ENCODE data around the gene UNC5B. TPM values are rescaled to one million over a fixed set of nuclear protein-coding genes. Genes with fewer than 3 reads are reported as not detected.

The UNC5B gene
- polyA plus RNA-seq, 3 donors: 0.04 to 0.72 TPM; not detected in 1

- peaks cover 0 to 2% of the 10 kb centered on the region in 2 donors for H3K4me1 ChIP-seq (ENCODE audit: control insufficient read depth in 1 of 2, insufficient read depth in 2 of 2, low read length in 2 of 2)
- intact Hi-C loops (cut with micrococcal nuclease): loop anchor here in 1 of 2 donors (5.0 kb wide), 1 partner anchor 360 kb away; no protein-coding TSS in a partner anchor
- no peak for TF ChIP-seq CTCF (IDR thresholded peaks at IDR 0.05)
- WGBS (ENCODE audit: insufficient coverage): 91% methylated on average over 14 of the region's 14 CpGs
- DNase-seq: no peak
- no peaks in the 10 kb centered on the region for H3K9me3 ChIP-seq (replicated peaks in 1 of 2; ENCODE audit: control insufficient read depth in 1 of 2, insufficient read depth in 1 of 2, low read length in 2 of 2)
- Mint-ChIP-seq H3K4me1 (peaks cover 13% of the 10 kb centered on the region), H3K27me3 (ENCODE audit: low read depth in 3 of 3) (peaks cover 0 to 8% (median 0%) of the 10 kb centered on the region in 3 donors), H3K36me3 (no peaks in the 10 kb centered on the region), H3K4me3 (no peak overlapping the region), H3K9me3 (no peaks in the 10 kb centered on the region), H3K27ac (no peak overlapping the region)
- no peak overlapping the region for H3K4me2 ChIP-seq (replicated peaks; ENCODE audit: extremely low read depth, low read length, poor library complexity, severe bottlenecking)
- H3K27me3 ChIP-seq (ENCODE audit: control insufficient read depth in 2 of 2, insufficient read depth in 2 of 2, low read length in 2 of 2): no peaks in the 10 kb centered on the region
- no peak overlapping the region for H3K9ac ChIP-seq (ENCODE audit: insufficient read depth, low read length, poor library complexity, severe bottlenecking)
- no peaks in the 10 kb centered on the region for H4K20me1 ChIP-seq (ENCODE audit: insufficient read depth, low read length)
- no peak overlapping the region for H2AFZ ChIP-seq (ENCODE audit: insufficient read depth, low read depth, low read length, poor library complexity, severe bottlenecking)
- no peak overlapping the region for H3K4me3 ChIP-seq (replicated peaks in 1 of 3; ENCODE audit: low read depth in 2 of 3, low read length in 3 of 3)
- no peak overlapping the region for H3K27ac ChIP-seq (ENCODE audit: low read depth in 1 of 2, low read length in 2 of 2)
- no peaks in the 10 kb centered on the region for H3K36me3 ChIP-seq (replicated peaks in 1 of 2; ENCODE audit: control insufficient read depth in 1 of 2, insufficient read depth in 2 of 2, low read length in 2 of 2)
- H3K79me2 ChIP-seq (ENCODE audit: insufficient read depth, low read length): no peaks in the 10 kb centered on the region
Observed at GRCh38 chr10:71287456-71287855, 75.1 kb downstream of the UNC5B start.

GRCh38 chr10:71288461-71288860 is 76.1 kb downstream of the UNC5B start:
- Mint-ChIP-seq H3K4me1 (peaks cover 13% of the 10 kb centered on the region), H3K27me3 (ENCODE audit: low read depth in 3 of 3) (peaks cover 0 to 8% (median 0%) of the 10 kb centered on the region in 3 donors), H3K4me3 (no peak overlapping the region), H3K36me3 (no peaks in the 10 kb centered on the region), H3K27ac (no peak overlapping the region), H3K9me3 (no peaks in the 10 kb centered on the region)
- Histone ChIP-seq H3K9ac (ENCODE audit: insufficient read depth, low read length, poor library complexity, severe bottlenecking) (no peak overlapping the region), H3K27me3 (ENCODE audit: control insufficient read depth in 2 of 2, insufficient read depth in 2 of 2, low read length in 2 of 2) (no peaks in the 10 kb centered on the region), H3K27ac (ENCODE audit: low read depth in 1 of 2, low read length in 2 of 2) (no peak overlapping the region), H3K9me3 (replicated peaks in 1 of 2; ENCODE audit: control insufficient read depth in 1 of 2, insufficient read depth in 1 of 2, low read length in 2 of 2) (no peaks in the 10 kb centered on the region), H4K20me1 (ENCODE audit: insufficient read depth, low read length) (no peaks in the 10 kb centered on the region), H3K36me3 (replicated peaks in 1 of 2; ENCODE audit: control insufficient read depth in 1 of 2, insufficient read depth in 2 of 2, low read length in 2 of 2) (no peaks in the 10 kb centered on the region), H3K79me2 (ENCODE audit: insufficient read depth, low read length) (no peaks in the 10 kb centered on the region), H3K4me2 (replicated peaks; ENCODE audit: extremely low read depth, low read length, poor library complexity, severe bottlenecking) (no peak overlapping the region), H3K4me3 (replicated peaks in 1 of 3; ENCODE audit: low read depth in 2 of 3, low read length in 3 of 3) (no peak overlapping the region), H2AFZ (ENCODE audit: insufficient read depth, low read depth, low read length, poor library complexity, severe bottlenecking) (no peak overlapping the region), H3K4me1 (ENCODE audit: control insufficient read depth in 1 of 2, insufficient read depth in 2 of 2, low read length in 2 of 2) (peaks cover 0 to 2% of the 10 kb centered on the region in 2 donors)
- no peak for TF ChIP-seq CTCF (IDR thresholded peaks at IDR 0.05)
- intact Hi-C loops (cut with micrococcal nuclease): loop anchor here in 1 of 2 donors (5.0 kb wide), 1 partner anchor 361 kb away; no protein-coding TSS in a partner anchor
- no peak for DNase-seq
- 95% methylated on average over 9 of the region's 15 CpGs for WGBS (ENCODE audit: insufficient coverage)

Data from CD14-positive monocyte (primary cell).